Type B pancreatic cell (in vitro differentiated cells): ENCODE data around the gene APOL1. TPM values are rescaled to one million over a fixed set of nuclear protein-coding genes. Genes with fewer than 3 reads are reported as not detected.

Source experiments
- DNase-seq: peaks from one replicate; pipeline ENCODE4 v3.0.0; 2021; ENCODE audit warnings: mixed read lengths; ENCODE audit not compliant: unreplicated experiment; ENCODE audit errors: extremely low spot score
- H3K27ac Mint-ChIP-seq: 2 replicates; pipeline ENCODE4 v1.8.0; 2021; ENCODE audit warnings: mild to moderate bottlenecking, mixed read lengths
- H3K27me3 Mint-ChIP-seq: 2 replicates; pipeline ENCODE4 v1.8.0; 2021; ENCODE audit warnings: mixed read lengths
- H3K36me3 Mint-ChIP-seq: 2 replicates; pipeline ENCODE4 v1.8.0; 2021; ENCODE audit warnings: mixed read lengths
- H3K4me1 Mint-ChIP-seq: one replicate; pipeline ENCODE4 v1.8.0; 2021; ENCODE audit warnings: mixed read lengths; ENCODE audit not compliant: unreplicated experiment
- H3K4me3 Mint-ChIP-seq: 2 replicates; pipeline ENCODE4 v1.8.0; 2021; ENCODE audit warnings: mild to moderate bottlenecking, mixed read lengths
- H3K9me3 Mint-ChIP-seq: 2 replicates; pipeline ENCODE4 v1.8.0; 2021; ENCODE audit warnings: mixed read lengths
- CTCF ChIP-seq: fragments of 200-600 bp; sonication (generic); conservative IDR thresholded peaks from 2 replicates; pipeline ENCODE4 v1.5.0; 2021; ENCODE audit warnings: antibody characterized with exemption, mild to moderate bottlenecking
- total RNA-seq: library from RNA; stranded (reverse); gene quantifications from 2 replicates; pipeline ENCODE4 v1.2.1, GENCODE V29; 2021; ENCODE audit warnings: low replicate concordance

The APOL1 gene
- total RNA-seq, 1 donor from 2014 or later = 6.8 TPM

GRCh38 chr22:36233796-36234195 lies 19.1 kb upstream of the APOL1 start:
- Mint-ChIP-seq H3K36me3 (peaks cover 41% of the 10 kb centered on the region), H3K9me3 (peaks cover 8% of the 10 kb centered on the region), H3K4me3 (no peak overlapping the region), H3K27ac (no peak overlapping the region), H3K27me3 (no peaks in the 10 kb centered on the region), H3K4me1 (peaks cover 46% of the 10 kb centered on the region)
- no peak for TF ChIP-seq CTCF
- DNase-seq = no peak

- Mint-ChIP-seq H3K27me3 (no peaks in the 10 kb centered on the region), H3K4me3 (no peak overlapping the region), H3K36me3 (peaks cover 39% of the 10 kb centered on the region), H3K4me1 (peaks cover 44% of the 10 kb centered on the region), H3K9me3 (peaks cover 8% of the 10 kb centered on the region), H3K27ac (no peak overlapping the region)
- TF ChIP-seq CTCF = no peak
- DNase-seq = no peak
Observed at GRCh38 chr22:36234213-36234612, 18.7 kb upstream of the APOL1 start.

GRCh38 chr22:36234919-36235318 lies 18.0 kb upstream of the APOL1 start:
- Mint-ChIP-seq H3K27ac (no peak overlapping the region), H3K4me3 (no peak overlapping the region), H3K4me1 (peaks cover 44% of the 10 kb centered on the region)

GRCh38 chr22:36235585-36235984 lies 17.3 kb upstream of the APOL1 start:
- TF ChIP-seq CTCF = no peak
- peaks cover 34% of the 10 kb centered on the region for H3K36me3 Mint-ChIP-seq
- H3K4me1 Mint-ChIP-seq = peaks cover 46% of the 10 kb centered on the region
- no peak overlapping the region for H3K27ac Mint-ChIP-seq
- H3K27me3 Mint-ChIP-seq = no peaks in the 10 kb centered on the region
- no peak for DNase-seq
- peaks cover 8% of the 10 kb centered on the region for H3K9me3 Mint-ChIP-seq
- H3K4me3 Mint-ChIP-seq = peak overlapping the region; percentile 53

More at GRCh38 chr22:36234919-36235318, 18.0 kb upstream of the APOL1 start:
- Mint-ChIP-seq H3K9me3 (peaks cover 8% of the 10 kb centered on the region), H3K27me3 (no peaks in the 10 kb centered on the region), H3K36me3 (peaks cover 34% of the 10 kb centered on the region)
- TF ChIP-seq CTCF = no peak
- DNase-seq = no peak

- no peak for DNase-seq
- H3K27me3 Mint-ChIP-seq = no peaks in the 10 kb centered on the region
- peak overlapping the region; percentile 6 for H3K27ac Mint-ChIP-seq
- no peak for TF ChIP-seq CTCF
- H3K9me3 Mint-ChIP-seq = peaks cover 8% of the 10 kb centered on the region
- H3K4me3 Mint-ChIP-seq = peak overlapping the region; percentile 12
- peaks cover 31% of the 10 kb centered on the region for H3K36me3 Mint-ChIP-seq
- peaks cover 46% of the 10 kb centered on the region for H3K4me1 Mint-ChIP-seq
Observed at GRCh38 chr22:36236388-36237319, 16.3 kb upstream of the APOL1 start.
